Mesendoderm (in vitro differentiated cells): Measurements from ENCODE around the gene LIX1. TPM values are rescaled to one million over a fixed set of nuclear protein-coding genes. Genes with fewer than 3 reads are reported as not detected.

Experiments used
- DNase-seq: peaks from one replicate; pipeline ENCODE4 v3.0.0; 2013
- H2AK5ac ChIP-seq: 2 replicates; pipeline ENCODE4 v1.6.1; 2013; ENCODE audit warnings: low read length, inconsistent platforms
- H2BK120ac ChIP-seq: 2 replicates; pipeline ENCODE4 v1.6.1; 2013; ENCODE audit warnings: low read depth, mild to moderate bottlenecking, low read length, moderate library complexity, mixed read lengths
- H2BK15ac ChIP-seq: replicated peaks from 2 replicates; pipeline ENCODE4 v1.6.1; 2013; ENCODE audit warnings: low read depth, mild to moderate bottlenecking, moderate library complexity
- H2BK5ac ChIP-seq: 2 replicates; pipeline ENCODE4 v1.6.1; 2013; ENCODE audit warnings: low read length, inconsistent platforms
- H3K18ac ChIP-seq: 2 replicates; pipeline ENCODE4 v1.6.1; 2013; ENCODE audit warnings: mild to moderate bottlenecking, low read length, mixed read lengths
- H3K23ac ChIP-seq: one replicate; pipeline ENCODE4 v1.6.1; 2013; ENCODE audit warnings: low read length
- H3K27ac ChIP-seq: 2 replicates; pipeline ENCODE4 v1.5.1; 2013; ENCODE audit warnings: low read depth, mild to moderate bottlenecking, inconsistent platforms, low read length, moderate library complexity
- H3K27me3 ChIP-seq: 2 replicates; pipeline ENCODE4 v1.6.1; 2013; ENCODE audit warnings: low read length, control low read depth, mild to moderate bottlenecking, inconsistent platforms; ENCODE audit not compliant: insufficient read depth, poor library complexity
- H3K36me3 ChIP-seq: 2 replicates; pipeline ENCODE4 v1.6.1; 2013; ENCODE audit warnings: low read length, inconsistent platforms; ENCODE audit not compliant: control insufficient read depth, insufficient read depth
- H3K4ac ChIP-seq: one replicate; pipeline ENCODE4 v1.6.1; 2013; ENCODE audit warnings: low read depth, mild to moderate bottlenecking, low read length, moderate library complexity
- H3K4me1 ChIP-seq: 2 replicates; pipeline ENCODE4 v1.6.1; 2013; ENCODE audit warnings: low read depth, low read length, inconsistent platforms; ENCODE audit not compliant: control insufficient read depth
- H3K4me2 ChIP-seq: 2 replicates; pipeline ENCODE4 v1.6.1; 2013; ENCODE audit warnings: low read length
- H3K4me3 ChIP-seq: 2 replicates; pipeline ENCODE4 v1.5.1; 2013; ENCODE audit warnings: mild to moderate bottlenecking, low read length
- H3K56ac ChIP-seq: one replicate; pipeline ENCODE4 v1.6.1; 2013; ENCODE audit warnings: low read length
- H3K79me1 ChIP-seq: 2 replicates; pipeline ENCODE4 v1.6.1; 2013; ENCODE audit warnings: low read length, inconsistent platforms
- H3K79me2 ChIP-seq: 2 replicates; pipeline ENCODE4 v1.6.1; 2013; ENCODE audit warnings: mild to moderate bottlenecking, low read length; ENCODE audit not compliant: control insufficient read depth, insufficient read depth
- H3K9ac ChIP-seq: 2 replicates; pipeline ENCODE4 v1.6.1; 2013; ENCODE audit warnings: low read length, inconsistent platforms
- H4K5ac ChIP-seq: one replicate; pipeline ENCODE4 v1.6.1; 2013; ENCODE audit warnings: low read length
- H4K8ac ChIP-seq: one replicate; pipeline ENCODE4 v1.6.1; 2013; ENCODE audit warnings: low read depth, mild to moderate bottlenecking, control low read depth, low read length, moderate library complexity
- WGBS: extraction: QIAGEN DNeasy Blood & Tissue Kit; methylation state at CpG from one replicate; pipeline ENCODE4 v1.1.7; 2013; ENCODE audit warnings: low lambda C conversion rate, missing lambda C conversion rate; ENCODE audit not compliant: insufficient coverage; ENCODE audit errors: extremely low coverage; 5-methylcytosine and 5-hydroxymethylcytosine counted together
- small RNA-seq: library from polyadenylated mRNA; stranded (forward); fragments of <200 nt; extraction: miRNeasy Mini kit (QIAGEN cat#:217004); gene quantifications from one replicate; pipeline ENCODE3, GENCODE V24; 2013; ENCODE audit not compliant: insufficient read depth

The LIX1 gene

GRCh38 chr5:97043511-97043910, 98.9 kb downstream of the LIX1 start:
- H3K27ac ChIP-seq, result no peak overlapping the region
- no peaks in the 10 kb centered on the region for H3K27me3 ChIP-seq
- no CpG with 5 or more reads among the region's 3 CpGs for WGBS

GRCh38 chr5:97042996-97043395, 99.4 kb downstream of the LIX1 start:
- H3K79me1 ChIP-seq, result no peaks in the 10 kb centered on the region

More at GRCh38 chr5:97043511-97043910, 98.9 kb downstream of the LIX1 start:
- H3K4ac ChIP-seq, result peak overlapping the region; percentile 89
- H3K56ac ChIP-seq, result no peak overlapping the region
- H2BK15ac ChIP-seq, result no peak overlapping the region
- no peaks in the 10 kb centered on the region for H3K79me1 ChIP-seq
- peak; percentile 21 for DNase-seq
- no peak overlapping the region for H3K4me3 ChIP-seq
- no peak overlapping the region for H4K5ac ChIP-seq
- H3K9ac ChIP-seq, result no peak overlapping the region
- no peak overlapping the region for H3K23ac ChIP-seq
- H2BK5ac ChIP-seq, result no peak overlapping the region
- no peak overlapping the region for H2BK120ac ChIP-seq
- no peak overlapping the region for H3K4me2 ChIP-seq
- no peak overlapping the region for H2AK5ac ChIP-seq
- no peaks in the 10 kb centered on the region for H3K79me2 ChIP-seq
- H4K8ac ChIP-seq, result no peak overlapping the region
- H3K36me3 ChIP-seq, result no peaks in the 10 kb centered on the region
- no peak overlapping the region for H3K18ac ChIP-seq
- peaks cover 3% of the 10 kb centered on the region for H3K4me1 ChIP-seq

More at GRCh38 chr5:97042996-97043395, 99.4 kb downstream of the LIX1 start:
- Histone ChIP-seq H3K18ac (no peak overlapping the region), H3K4me1 (peaks cover 3% of the 10 kb centered on the region), H2BK120ac (no peak overlapping the region), H3K9ac (no peak overlapping the region), H2BK5ac (no peak overlapping the region), H3K56ac (no peak overlapping the region), H3K27ac (no peak overlapping the region), H4K8ac (no peak overlapping the region), H4K5ac (no peak overlapping the region), H3K4me3 (no peak overlapping the region), H3K23ac (no peak overlapping the region), H2AK5ac (no peak overlapping the region), H3K36me3 (no peaks in the 10 kb centered on the region), H3K4me2 (no peak overlapping the region), H3K27me3 (no peaks in the 10 kb centered on the region), H3K4ac (no peak overlapping the region), H3K79me2 (no peaks in the 10 kb centered on the region), H2BK15ac (no peak overlapping the region)
- no CpG with 5 or more reads among the region's 7 CpGs for WGBS
- peak; percentile 26 for DNase-seq

Small RNA genes lying within 50 kb of the gene (small RNA-seq; reads per million reads assigned to genes)
- gene RNU1-73P, result not detected
